ENCODE measurements around the gene LNPEP.

The LNPEP gene

DNA sequence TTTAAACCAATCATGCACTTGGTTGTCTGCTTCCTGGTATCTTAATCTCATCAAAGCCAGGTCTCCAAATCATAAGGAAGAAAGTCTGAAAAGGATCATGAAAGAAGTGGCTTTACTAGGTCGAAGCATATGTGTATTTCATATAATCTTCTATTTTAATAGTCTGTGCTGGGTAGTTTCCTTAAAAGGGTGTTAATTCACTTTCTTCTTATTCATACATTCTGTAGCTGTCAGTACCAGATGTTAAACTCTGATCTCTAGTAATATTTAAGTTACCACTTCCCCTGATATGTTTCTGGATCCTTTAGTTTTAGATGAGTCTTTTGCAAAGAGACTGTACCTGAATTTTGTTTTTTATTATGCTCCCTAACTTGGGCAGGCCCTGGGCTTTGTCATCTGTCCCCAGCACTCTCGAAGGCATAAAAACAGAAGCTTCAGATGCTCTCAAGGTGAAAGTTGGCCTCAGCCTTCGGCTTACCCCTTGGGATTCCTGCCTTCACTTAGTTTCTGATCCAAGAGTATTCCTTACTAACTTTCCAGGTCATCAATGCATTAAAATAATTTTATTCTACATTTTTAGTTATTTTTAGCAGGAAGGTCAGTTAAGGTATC, 15.0 kb upstream of the LNPEP start:
- H3K4me2 ChIP-seq (ENCODE audit: low read depth, low read length, poor library complexity, severe bottlenecking): peak overlapping the region; percentile 97
- peaks cover 49% of the 10 kb centered on the region for H3F3A ChIP-seq (ENCODE audit: insufficient read depth)
- no peaks in the 10 kb centered on the region for H3K27me3 ChIP-seq (ENCODE audit: low read length)
- H3K9me2 ChIP-seq (replicated peaks; ENCODE audit: insufficient read depth, low read length): no peaks in the 10 kb centered on the region
- peak overlapping the region; percentile 2 for H2AFZ ChIP-seq (ENCODE audit: low read depth, low read length, severe bottlenecking)
- no peaks in the 10 kb centered on the region for H3K79me2 ChIP-seq (ENCODE audit: insufficient read depth, low read length)
- no peak for TF ChIP-seq EZH2phosphoT487 (conservative IDR thresholded peaks at IDR 0.05; ENCODE audit: low read length)
- no peak for TF ChIP-seq CTCF (IDR thresholded peaks at IDR 0.05; ENCODE audit: insufficient read depth, low read length, poor library complexity, severe bottlenecking)
- peak overlapping the region; percentile 59 for H3K9ac ChIP-seq (ENCODE audit: low read length)
- no peaks in the 10 kb centered on the region for H3K36me3 ChIP-seq (ENCODE audit: low read length)
- H4K20me1 ChIP-seq (ENCODE audit: low read depth, low read length): no peaks in the 10 kb centered on the region
- H3K4me3 ChIP-seq (ENCODE audit: insufficient read depth, low read length, poor library complexity, severe bottlenecking): peak overlapping the region; percentile 51
- no peaks in the 10 kb centered on the region for H3K9me3 ChIP-seq (ENCODE audit: insufficient read depth, low read length)
- peak overlapping the region; percentile 94 for H3K27ac ChIP-seq (ENCODE audit: low read depth, low read length)

- no peaks in the 10 kb centered on the region for H3K9me3 ChIP-seq (ENCODE audit: insufficient read depth, low read length)
- H3K4me2 ChIP-seq (ENCODE audit: low read depth, low read length, poor library complexity, severe bottlenecking): peak overlapping the region; percentile 97
- H3K9ac ChIP-seq (ENCODE audit: low read length): peak overlapping the region; percentile 59
- peak overlapping the region; percentile 94 for H3K27ac ChIP-seq (ENCODE audit: low read depth, low read length)
- TF ChIP-seq CTCF (IDR thresholded peaks at IDR 0.05; ENCODE audit: insufficient read depth, low read length, poor library complexity, severe bottlenecking) (no peak), EZH2phosphoT487 (conservative IDR thresholded peaks at IDR 0.05; ENCODE audit: low read length) (no peak)
- peaks cover 59% of the 10 kb centered on the region for H3F3A ChIP-seq (ENCODE audit: insufficient read depth)
- H2AFZ ChIP-seq (ENCODE audit: low read depth, low read length, severe bottlenecking): peak overlapping the region; percentile 91
- H3K4me3 ChIP-seq (ENCODE audit: insufficient read depth, low read length, poor library complexity, severe bottlenecking): peak overlapping the region; percentile 51
- H3K79me2 ChIP-seq (ENCODE audit: insufficient read depth, low read length): no peaks in the 10 kb centered on the region
- no peaks in the 10 kb centered on the region for H3K27me3 ChIP-seq (ENCODE audit: low read length)
- H4K20me1 ChIP-seq (ENCODE audit: low read depth, low read length): no peaks in the 10 kb centered on the region
- H3K36me3 ChIP-seq (ENCODE audit: low read length): no peaks in the 10 kb centered on the region
- no peaks in the 10 kb centered on the region for H3K9me2 ChIP-seq (replicated peaks; ENCODE audit: insufficient read depth, low read length)
These were observed 13.2 kb upstream of the LNPEP start for GRCh38 chr5:96922499-96923244.

- Histone ChIP-seq H3K4me3 (ENCODE audit: insufficient read depth, low read length, poor library complexity, severe bottlenecking) (peak overlapping the region; percentile 36), H3K27ac (ENCODE audit: low read depth, low read length) (peak overlapping the region; percentile 94), H4K20me1 (ENCODE audit: low read depth, low read length) (no peaks in the 10 kb centered on the region), H2AFZ (ENCODE audit: low read depth, low read length, severe bottlenecking) (peak overlapping the region; percentile 91), H3K9me2 (replicated peaks; ENCODE audit: insufficient read depth, low read length) (no peaks in the 10 kb centered on the region), H3F3A (ENCODE audit: insufficient read depth) (peaks cover 58% of the 10 kb centered on the region), H3K27me3 (ENCODE audit: low read length) (no peaks in the 10 kb centered on the region), H3K9me3 (ENCODE audit: insufficient read depth, low read length) (no peaks in the 10 kb centered on the region), H3K4me2 (ENCODE audit: low read depth, low read length, poor library complexity, severe bottlenecking) (peak overlapping the region; percentile 97), H3K79me2 (ENCODE audit: insufficient read depth, low read length) (no peaks in the 10 kb centered on the region), H3K36me3 (ENCODE audit: low read length) (no peaks in the 10 kb centered on the region), H3K9ac (ENCODE audit: low read length) (peak overlapping the region; percentile 59)
- TF ChIP-seq CTCF (IDR thresholded peaks at IDR 0.05; ENCODE audit: insufficient read depth, low read length, poor library complexity, severe bottlenecking) (no peak), EZH2phosphoT487 (conservative IDR thresholded peaks at IDR 0.05; ENCODE audit: low read length) (no peak)
These were observed 11.8 kb upstream of the LNPEP start for GRCh38 chr5:96924016-96924443.

All from SU-DHL-6 (cell line).